HCT116 (cell line): ENCODE measurements around the gene GPR78.

Source experiments
- CTCF ChIP-seq, 3 experiments: fragments of 200-600 bp in 1 of 3; sonication (generic) in 1 of 3; IDR thresholded peaks in 2 of 3; conservative IDR thresholded peaks in 1 of 3; 2 replicates each; pipeline ENCODE4 v1.5.1; 2012 to 2017; ENCODE audit warnings: low read depth in 2 of 3, low read length in 2 of 3, antibody characterized with exemption in 1 of 3, borderline replicate concordance in 1 of 3, control low read depth in 1 of 3, mild to moderate bottlenecking in 1 of 3, mixed read lengths in 1 of 3, mixed run types in 1 of 3, moderate library complexity in 1 of 3; ENCODE audit not compliant: insufficient read depth in 1 of 3
- EZH2phosphoT487 ChIP-seq: fragments of 200-600 bp; IDR thresholded peaks from 2 replicates; pipeline ENCODE4 v1.6.1; 2018; ENCODE audit warnings: antibody characterized with exemption, borderline replicate concordance
- FOSL1 ChIP-seq: IDR thresholded peaks from 2 replicates; pipeline ENCODE4 v1.6.1; 2012; ENCODE audit warnings: low read depth
- MAX ChIP-seq: IDR thresholded peaks from 2 replicates; pipeline ENCODE4 v1.6.1; 2012
- POLR2A ChIP-seq: IDR thresholded peaks from 2 replicates; pipeline ENCODE4 v1.7.0; 2011; ENCODE audit warnings: borderline replicate concordance; ENCODE audit not compliant: insufficient read depth, insufficient read length; ENCODE audit errors: extremely low read depth
- POLR2AphosphoS5 ChIP-seq: IDR thresholded peaks from 2 replicates; pipeline ENCODE4 v1.6.1; 2011; ENCODE audit warnings: mild to moderate bottlenecking, low read depth, low read length, moderate library complexity
- RAD21 ChIP-seq: IDR thresholded peaks from 2 replicates; pipeline ENCODE4 v1.6.1; 2012; ENCODE audit warnings: low read depth, mild to moderate bottlenecking
- REST ChIP-seq: IDR thresholded peaks from 2 replicates; pipeline ENCODE4 v1.6.1; 2012; ENCODE audit warnings: low read depth
- SRF ChIP-seq: IDR thresholded peaks from 2 replicates; pipeline ENCODE4 v1.6.1; 2012; ENCODE audit warnings: low read depth
- TF ChIP-seq, protein P1 (sequence below): IDR thresholded peaks from 2 replicates; pipeline ENCODE4 v1.6.1; 2011; ENCODE audit warnings: mild to moderate bottlenecking, low read length, moderate library complexity; ENCODE audit not compliant: insufficient replicate concordance; ENCODE audit errors: extremely low read depth
- TF ChIP-seq, protein P2 (sequence below): IDR thresholded peaks from 2 replicates; pipeline ENCODE4 v1.6.1; 2012

DNA sequence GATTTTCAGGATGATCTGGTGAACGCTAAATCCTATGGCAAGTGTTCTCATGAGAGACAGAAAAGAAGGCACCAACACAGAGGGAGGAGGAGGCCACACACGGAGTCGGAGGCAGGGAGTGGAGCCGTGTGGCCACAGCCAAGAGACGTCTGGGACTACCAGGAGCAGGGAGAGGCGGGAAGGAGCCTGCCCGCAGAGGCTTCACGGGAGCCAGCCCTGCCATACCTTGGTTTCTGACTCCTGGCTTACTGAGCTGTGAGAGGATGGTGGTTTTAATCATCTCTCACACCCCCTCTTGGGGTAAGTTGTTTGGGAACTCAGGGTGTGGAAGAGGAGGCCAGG is 33.5 kb upstream of the GPR78 start:
- no peak for TF ChIP-seq MAX
- TF ChIP-seq, protein P1, sequence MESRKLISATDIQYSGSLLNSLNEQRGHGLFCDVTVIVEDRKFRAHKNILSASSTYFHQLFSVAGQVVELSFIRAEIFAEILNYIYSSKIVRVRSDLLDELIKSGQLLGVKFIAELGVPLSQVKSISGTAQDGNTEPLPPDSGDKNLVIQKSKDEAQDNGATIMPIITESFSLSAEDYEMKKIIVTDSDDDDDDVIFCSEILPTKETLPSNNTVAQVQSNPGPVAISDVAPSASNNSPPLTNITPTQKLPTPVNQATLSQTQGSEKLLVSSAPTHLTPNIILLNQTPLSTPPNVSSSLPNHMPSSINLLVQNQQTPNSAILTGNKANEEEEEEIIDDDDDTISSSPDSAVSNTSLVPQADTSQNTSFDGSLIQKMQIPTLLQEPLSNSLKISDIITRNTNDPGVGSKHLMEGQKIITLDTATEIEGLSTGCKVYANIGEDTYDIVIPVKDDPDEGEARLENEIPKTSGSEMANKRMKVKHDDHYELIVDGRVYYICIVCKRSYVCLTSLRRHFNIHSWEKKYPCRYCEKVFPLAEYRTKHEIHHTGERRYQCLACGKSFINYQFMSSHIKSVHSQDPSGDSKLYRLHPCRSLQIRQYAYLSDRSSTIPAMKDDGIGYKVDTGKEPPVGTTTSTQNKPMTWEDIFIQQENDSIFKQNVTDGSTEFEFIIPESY = no peak
- no peak for TF ChIP-seq CTCF (IDR thresholded peaks at IDR 0.05 in 2 of 3, conservative IDR thresholded peaks at IDR 0.05 in 1 of 3; ENCODE audit: borderline replicate concordance in 1 of 3, insufficient read depth in 1 of 3, low read depth in 2 of 3, low read length in 2 of 3)
- TF ChIP-seq REST = no peak
- no peak for TF ChIP-seq POLR2A
- no peak for TF ChIP-seq SRF
- TF ChIP-seq, protein P2, sequence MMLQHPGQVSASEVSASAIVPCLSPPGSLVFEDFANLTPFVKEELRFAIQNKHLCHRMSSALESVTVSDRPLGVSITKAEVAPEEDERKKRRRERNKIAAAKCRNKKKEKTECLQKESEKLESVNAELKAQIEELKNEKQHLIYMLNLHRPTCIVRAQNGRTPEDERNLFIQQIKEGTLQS = no peak
- no peak for TF ChIP-seq EZH2phosphoT487
- TF ChIP-seq RAD21 = no peak
- no peak for TF ChIP-seq FOSL1
- no peak for TF ChIP-seq POLR2AphosphoS5
